ENCODE results near the gene VGLL3. TPM values are rescaled to one million over a fixed set of nuclear protein-coding genes. Genes with fewer than 3 reads are reported as not detected.

The VGLL3 gene
- total and polyA plus RNA-seq, 2 donors (not counting 1 experiment from before 2014, with no cell fraction given) = not detected

DNA sequence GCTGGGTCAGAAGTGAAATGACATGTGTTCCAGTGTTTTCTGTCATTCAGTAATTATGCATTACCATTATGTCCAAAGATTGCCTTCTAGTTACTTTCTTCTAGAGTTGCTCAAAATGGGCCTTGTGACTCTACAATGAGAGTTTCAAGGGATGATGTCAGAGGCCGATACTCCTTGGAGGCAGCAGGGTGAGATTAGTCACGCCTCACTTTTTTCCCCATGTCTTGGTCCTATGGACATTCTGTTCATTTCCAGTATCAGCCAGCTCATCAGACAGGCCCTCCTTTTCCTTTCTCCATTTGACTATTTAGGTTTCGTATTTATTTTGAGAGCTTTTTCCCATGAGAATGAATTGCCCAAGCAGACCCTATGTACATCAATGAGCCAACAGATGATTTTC, 17.5 kb downstream of the VGLL3 start:
- H3K4me1 ChIP-seq (ENCODE audit: control insufficient read depth in 2 of 2, insufficient read depth in 2 of 2, low read length in 2 of 2) = no peaks in the 10 kb centered on the region
- no peaks in the 10 kb centered on the region for H3K36me3 ChIP-seq (replicated peaks in 1 of 2; ENCODE audit: control extremely low read depth in 1 of 2, control insufficient read depth in 1 of 2, extremely low read depth in 1 of 2, insufficient read depth in 2 of 2, low read length in 1 of 2)
- DNase-seq = no peak
- H3K4me1 Mint-ChIP-seq = no peaks in the 10 kb centered on the region
- no peak overlapping the region for H3K27ac Mint-ChIP-seq
- no peaks in the 10 kb centered on the region for H3K27me3 Mint-ChIP-seq
- intact Hi-C loops (cut with micrococcal nuclease) = no loop called here
- no peaks in the 10 kb centered on the region for H3K79me2 ChIP-seq (ENCODE audit: control insufficient read depth, insufficient read depth, low read length)
- no peaks in the 10 kb centered on the region for H3K9me3 Mint-ChIP-seq (ENCODE audit: insufficient read depth)
- WGBS (ENCODE audit: insufficient coverage) = 77% methylated on average over 2 of the region's 3 CpGs
- H4K20me1 ChIP-seq (ENCODE audit: control insufficient read depth, insufficient read depth, low read length, poor library complexity, severe bottlenecking) = no peaks in the 10 kb centered on the region
- no peak overlapping the region for H3K27ac ChIP-seq (ENCODE audit: low read length in 2 of 2)
- ChIA-PET CTCF (no interaction called here), POLR2A (no interaction called here)
- no peak overlapping the region for H3K4me3 ChIP-seq (ENCODE audit: control extremely low read depth in 1 of 5, extremely low read depth in 1 of 5, insufficient read depth in 1 of 5, low read depth in 2 of 5, low read length in 4 of 5)
- no peak overlapping the region for H2AFZ ChIP-seq (ENCODE audit: insufficient read depth, low read depth, low read length, poor library complexity, severe bottlenecking)
- no peaks in the 10 kb centered on the region for H3K27me3 ChIP-seq (replicated peaks in 1 of 4; ENCODE audit: control extremely low read depth in 1 of 4, control insufficient read depth in 3 of 4, insufficient read depth in 4 of 4, low read length in 3 of 4)
- no peak overlapping the region for H3K4me2 ChIP-seq (replicated peaks; ENCODE audit: low read depth, low read length, poor library complexity, severe bottlenecking)
- ATAC-seq (ENCODE audit: low read depth) = no peak
- H3K4me3 Mint-ChIP-seq = no peak overlapping the region
- TF ChIP-seq EZH2 (IDR thresholded peaks at IDR 0.05; ENCODE audit: borderline replicate concordance, insufficient read depth, low read depth, low read length, poor library complexity, severe bottlenecking) = no peak
- TF ChIP-seq, protein P1, sequence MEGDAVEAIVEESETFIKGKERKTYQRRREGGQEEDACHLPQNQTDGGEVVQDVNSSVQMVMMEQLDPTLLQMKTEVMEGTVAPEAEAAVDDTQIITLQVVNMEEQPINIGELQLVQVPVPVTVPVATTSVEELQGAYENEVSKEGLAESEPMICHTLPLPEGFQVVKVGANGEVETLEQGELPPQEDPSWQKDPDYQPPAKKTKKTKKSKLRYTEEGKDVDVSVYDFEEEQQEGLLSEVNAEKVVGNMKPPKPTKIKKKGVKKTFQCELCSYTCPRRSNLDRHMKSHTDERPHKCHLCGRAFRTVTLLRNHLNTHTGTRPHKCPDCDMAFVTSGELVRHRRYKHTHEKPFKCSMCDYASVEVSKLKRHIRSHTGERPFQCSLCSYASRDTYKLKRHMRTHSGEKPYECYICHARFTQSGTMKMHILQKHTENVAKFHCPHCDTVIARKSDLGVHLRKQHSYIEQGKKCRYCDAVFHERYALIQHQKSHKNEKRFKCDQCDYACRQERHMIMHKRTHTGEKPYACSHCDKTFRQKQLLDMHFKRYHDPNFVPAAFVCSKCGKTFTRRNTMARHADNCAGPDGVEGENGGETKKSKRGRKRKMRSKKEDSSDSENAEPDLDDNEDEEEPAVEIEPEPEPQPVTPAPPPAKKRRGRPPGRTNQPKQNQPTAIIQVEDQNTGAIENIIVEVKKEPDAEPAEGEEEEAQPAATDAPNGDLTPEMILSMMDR (IDR thresholded peaks at IDR 0.05) = no peak
- no peak overlapping the region for H3K9ac ChIP-seq (ENCODE audit: low read length)
- no peaks in the 10 kb centered on the region for H3K9me3 ChIP-seq (ENCODE audit: control extremely low read depth in 1 of 3, control insufficient read depth in 2 of 3, insufficient read depth in 1 of 3, low read length in 2 of 3)

DNA sequence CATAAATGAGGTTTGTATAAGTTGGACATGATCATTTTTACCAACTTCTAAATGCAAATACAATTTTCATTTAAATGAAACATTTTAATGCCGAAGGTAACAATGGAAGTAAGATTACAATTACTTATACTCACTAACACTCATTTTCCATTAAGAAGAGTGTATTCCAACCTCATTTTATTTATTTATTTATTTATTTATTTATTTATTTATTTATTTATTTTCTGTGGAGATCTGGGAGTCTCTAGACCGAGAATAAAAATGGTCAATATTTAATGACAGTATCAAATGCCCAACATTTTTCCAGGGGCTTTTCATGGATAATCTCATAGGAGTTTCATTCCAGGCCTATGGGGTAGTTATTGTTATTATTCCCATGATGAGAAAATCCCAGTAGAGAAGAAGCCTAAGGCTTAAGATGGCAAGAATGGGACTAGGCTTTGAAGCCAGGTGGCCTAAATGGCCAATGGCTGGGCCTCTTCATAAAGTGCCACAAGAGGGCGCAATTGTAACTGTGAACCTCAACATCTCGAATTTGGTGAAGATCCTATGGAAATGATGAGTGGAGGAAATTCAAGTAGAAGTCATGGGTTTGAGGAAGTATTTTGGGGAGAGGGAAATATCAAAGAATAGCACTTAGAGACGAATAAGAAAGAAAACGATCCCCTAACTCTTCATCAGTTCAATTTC, 21.3 kb downstream of the VGLL3 start:
- CTCF ChIA-PET = no interaction called here
- no peak overlapping the region for H3K4me2 ChIP-seq (replicated peaks; ENCODE audit: low read depth, low read length, poor library complexity, severe bottlenecking)
- H3K27ac Mint-ChIP-seq = no peak overlapping the region
- 14% methylated on average over 1 of the region's 6 CpGs for WGBS (ENCODE audit: insufficient coverage)
- no peaks in the 10 kb centered on the region for H3K36me3 ChIP-seq (replicated peaks in 1 of 2; ENCODE audit: control extremely low read depth in 1 of 2, control insufficient read depth in 1 of 2, extremely low read depth in 1 of 2, insufficient read depth in 2 of 2, low read length in 1 of 2)
- no peaks in the 10 kb centered on the region for H3K9me3 Mint-ChIP-seq (ENCODE audit: insufficient read depth)
- POLR2A ChIA-PET = no interaction called here
- no peaks in the 10 kb centered on the region for H3K27me3 Mint-ChIP-seq
- H3K4me3 Mint-ChIP-seq = no peak overlapping the region
- H2AFZ ChIP-seq (ENCODE audit: insufficient read depth, low read depth, low read length, poor library complexity, severe bottlenecking) = no peak overlapping the region
- H3K4me1 ChIP-seq (ENCODE audit: control insufficient read depth in 2 of 2, insufficient read depth in 2 of 2, low read length in 2 of 2) = no peaks in the 10 kb centered on the region
- H3K27me3 ChIP-seq (replicated peaks in 1 of 4; ENCODE audit: control extremely low read depth in 1 of 4, control insufficient read depth in 3 of 4, insufficient read depth in 4 of 4, low read length in 3 of 4) = no peaks in the 10 kb centered on the region
- H3K79me2 ChIP-seq (ENCODE audit: control insufficient read depth, insufficient read depth, low read length) = no peaks in the 10 kb centered on the region
- DNase-seq = peak; percentile 6
- intact Hi-C loops (cut with micrococcal nuclease) = no loop called here
- H3K4me3 ChIP-seq (ENCODE audit: control extremely low read depth in 1 of 5, extremely low read depth in 1 of 5, insufficient read depth in 1 of 5, low read depth in 2 of 5, low read length in 4 of 5) = no peak overlapping the region
- H3K9ac ChIP-seq (ENCODE audit: low read length) = no peak overlapping the region
- TF ChIP-seq, protein P1 (IDR thresholded peaks at IDR 0.05) = peak; percentile 33
- TF ChIP-seq EZH2 (IDR thresholded peaks at IDR 0.05; ENCODE audit: borderline replicate concordance, insufficient read depth, low read depth, low read length, poor library complexity, severe bottlenecking) = no peak
- ATAC-seq (ENCODE audit: low read depth) = no peak
- H3K9me3 ChIP-seq (ENCODE audit: control extremely low read depth in 1 of 3, control insufficient read depth in 2 of 3, insufficient read depth in 1 of 3, low read length in 2 of 3) = no peaks in the 10 kb centered on the region
- no peak overlapping the region for H3K27ac ChIP-seq (ENCODE audit: low read length in 2 of 2)
- H3K4me1 Mint-ChIP-seq = no peaks in the 10 kb centered on the region
- no peaks in the 10 kb centered on the region for H4K20me1 ChIP-seq (ENCODE audit: control insufficient read depth, insufficient read depth, low read length, poor library complexity, severe bottlenecking)
